ENCODE results near the gene RAB24. TPM values are rescaled to one million over a fixed set of nuclear protein-coding genes. Genes with fewer than 3 reads are reported as not detected.

Gene RAB24
- total RNA-seq, 4 donors from 2014 or later: 20.0 to 35.4 (median 31.1) TPM

GRCh38 chr5:177315411-177315810, 11.9 kb upstream of the RAB24 start:
- Histone ChIP-seq H3K36me3 (peaks cover 0 to 9% (median 4%) of the 10 kb centered on the region in 4 donors), H3K27ac (replicated peaks in 1 of 4) (no peak overlapping the region), H3K9me3 (no peaks in the 10 kb centered on the region), H3K27me3 (no peaks in the 10 kb centered on the region), H3K4me3 (no peak overlapping the region), H3K4me1 (peaks cover 20 to 31% (median 25%) of the 10 kb centered on the region in 4 donors)
- intact Hi-C loops (cut with DNase I): loop anchor here (5.0 to 10.0 kb wide), 3 partner anchors 37 to 139 kb away; partner anchors contain the start of gene LMAN2
- no peak for DNase-seq (ENCODE audit: extremely low spot score)
- TF ChIP-seq EP300 (IDR thresholded peaks at IDR 0.05): no peak
- TF ChIP-seq POLR2AphosphoS5 (IDR thresholded peaks at IDR 0.05): no peak
- TF ChIP-seq POLR2A (IDR thresholded peaks at IDR 0.05; ENCODE audit: low read depth): no peak
- no peak for TF ChIP-seq CTCF (IDR thresholded peaks at IDR 0.05)
- 93% methylated on average over 6 of the region's 7 CpGs for WGBS

- DNase-seq (ENCODE audit: extremely low spot score): no peak
- no peaks in the 10 kb centered on the region for H3K9me3 ChIP-seq
- peaks cover 0 to 8% (median 2%) of the 10 kb centered on the region in 4 donors for H3K36me3 ChIP-seq
- no peak overlapping the region for H3K27ac ChIP-seq (replicated peaks in 1 of 4)
- H3K4me3 ChIP-seq: no peak overlapping the region
- H3K27me3 ChIP-seq: no peaks in the 10 kb centered on the region
- TF ChIP-seq EP300 (IDR thresholded peaks at IDR 0.05) (no peak), CTCF (IDR thresholded peaks at IDR 0.05) (no peak), POLR2AphosphoS5 (IDR thresholded peaks at IDR 0.05) (no peak), POLR2A (IDR thresholded peaks at IDR 0.05; ENCODE audit: low read depth) (no peak)
- peaks cover 20 to 36% (median 25%) of the 10 kb centered on the region in 4 donors for H3K4me1 ChIP-seq
- 90% methylated on average over 10 of the region's 18 CpGs for WGBS
- intact Hi-C loops (cut with DNase I): loop anchor here (5.0 to 10.0 kb wide), 3 partner anchors 38 to 140 kb away; partner anchors contain the start of gene LMAN2
Measured at GRCh38 chr5:177314376-177315342, 11.1 kb upstream of the RAB24 start.

GRCh38 chr5:177313561-177314259, 10.2 kb upstream of the RAB24 start:
- no peaks in the 10 kb centered on the region for H3K27me3 ChIP-seq
- 95% methylated on average over 15 of the region's 15 CpGs for WGBS
- peaks cover 20 to 41% (median 26%) of the 10 kb centered on the region in 4 donors for H3K4me1 ChIP-seq
- H3K9me3 ChIP-seq: no peaks in the 10 kb centered on the region
- TF ChIP-seq EP300 (IDR thresholded peaks at IDR 0.05) (no peak), POLR2A (IDR thresholded peaks at IDR 0.05; ENCODE audit: low read depth) (no peak), POLR2AphosphoS5 (IDR thresholded peaks at IDR 0.05) (no peak), CTCF (IDR thresholded peaks at IDR 0.05) (no peak)
- H3K36me3 ChIP-seq: peaks cover 0 to 8% (median 2%) of the 10 kb centered on the region in 4 donors
- H3K27ac ChIP-seq (replicated peaks in 1 of 4): no peak overlapping the region
- no peak for DNase-seq (ENCODE audit: extremely low spot score)
- H3K4me3 ChIP-seq: no peak overlapping the region
- intact Hi-C loops (cut with DNase I): loop anchor here (10.0 kb wide), 1 partner anchor 141 kb away; no protein-coding TSS in a partner anchor

GRCh38 chr5:177312649-177313181, 9.2 kb upstream of the RAB24 start:
- Histone ChIP-seq H3K9me3 (no peaks in the 10 kb centered on the region), H3K27ac (replicated peaks in 1 of 4) (no peak overlapping the region), H3K4me3 (peak overlapping the region; percentile 54 to 72 (median 61)), H3K36me3 (peaks cover 0 to 8% (median 6%) of the 10 kb centered on the region in 4 donors), H3K27me3 (no peaks in the 10 kb centered on the region), H3K4me1 (peaks cover 20 to 40% (median 26%) of the 10 kb centered on the region in 4 donors)
- TF ChIP-seq CTCF (IDR thresholded peaks at IDR 0.05) (no peak), EP300 (IDR thresholded peaks at IDR 0.05) (no peak), POLR2A (IDR thresholded peaks at IDR 0.05; ENCODE audit: low read depth) (no peak), POLR2AphosphoS5 (IDR thresholded peaks at IDR 0.05) (no peak)
- intact Hi-C loops (cut with DNase I): loop anchor here (10.0 kb wide), 1 partner anchor 142 kb away; no protein-coding TSS in a partner anchor
- 1% methylated on average over 8 of the region's 19 CpGs for WGBS
- DNase-seq (ENCODE audit: extremely low spot score): no peak

All from esophagus muscularis mucosa (tissue), 4 donors.